ENCODE measurements around the gene BLOC1S5. TPM values are rescaled to one million over a fixed set of nuclear protein-coding genes. Genes with fewer than 3 reads are reported as not detected.
"Not testable (repeated sequence)": the region's sequence is repeated elsewhere in the genome, so short reads cannot be mapped to it uniquely, and the experiment has no call there.

Gene BLOC1S5
- total RNA-seq, 2 donors from 2014 or later, result 14.4 to 17.6 TPM

GRCh38 chr6:8057263-8057662 lies 6.9 kb downstream of the BLOC1S5 start:
- Histone ChIP-seq H3K9ac (ENCODE audit: extremely low read depth, low read length, poor library complexity, severe bottlenecking) (no peak overlapping the region), H3K27ac (ENCODE audit: low read depth, low read length) (no peak overlapping the region), H3K4me3 (ENCODE audit: low read length) (no peak overlapping the region), H3K36me3 (ENCODE audit: control insufficient read depth, insufficient read depth, low read length) (peaks cover 35% of the 10 kb centered on the region), H3K9me3 (ENCODE audit: control insufficient read depth, low read length) (no peaks in the 10 kb centered on the region), H3K27me3 (ENCODE audit: control insufficient read depth, insufficient read depth, low read length, poor library complexity, severe bottlenecking) (no peaks in the 10 kb centered on the region), H3K4me1 (ENCODE audit: control insufficient read depth, insufficient read depth, low read length) (no peaks in the 10 kb centered on the region)
- DNase-seq, result no peak
- Mint-ChIP-seq H3K4me3 (no peak overlapping the region), H3K27ac (no peak overlapping the region), H3K4me1 (peaks cover 4% of the 10 kb centered on the region), H3K27me3 (ENCODE audit: insufficient read depth) (no peaks in the 10 kb centered on the region), H3K9me3 (peaks cover 1% of the 10 kb centered on the region), H3K36me3 (ENCODE audit: low read depth) (peaks cover 36% of the 10 kb centered on the region)
- no peak for TF ChIP-seq CTCF (conservative IDR thresholded peaks at IDR 0.05)
- 93% methylated on average over 3 of the region's 4 CpGs; no CpG with 5 or more reads in 1 of the 2 experiments for WGBS, 2 experiments (ENCODE audit: insufficient coverage in 1 of 2, insufficient read length in 1 of 2)

- whole genome bisulfite sequencing, 2 experiments (ENCODE audit: insufficient coverage in 1 of 2, insufficient read length in 1 of 2), result 93% methylated on average over 2 of the region's 2 CpGs; no CpG with 5 or more reads in 1 of the 2 experiments
- peaks cover 2% of the 10 kb centered on the region for H3K4me1 Mint-ChIP-seq
- TF ChIP-seq CTCF (conservative IDR thresholded peaks at IDR 0.05), result no peak
These were observed 9.9 kb downstream of the BLOC1S5 start for GRCh38 chr6:8054276-8054675.

GRCh38 chr6:8047541-8048292 lies 16.5 kb downstream of the BLOC1S5 start:
- peaks cover 9% of the 10 kb centered on the region for H3K4me1 Mint-ChIP-seq
- Histone ChIP-seq H3K4me1 (ENCODE audit: control insufficient read depth, insufficient read depth, low read length) (no peaks in the 10 kb centered on the region), H3K4me3 (ENCODE audit: low read length) (no peak overlapping the region), H3K9me3 (ENCODE audit: control insufficient read depth, low read length) (peaks cover 41% of the 10 kb centered on the region), H3K27me3 (ENCODE audit: control insufficient read depth, insufficient read depth, low read length, poor library complexity, severe bottlenecking) (no peaks in the 10 kb centered on the region), H3K27ac (ENCODE audit: low read depth, low read length) (peak overlapping the region; percentile 62), H3K36me3 (ENCODE audit: control insufficient read depth, insufficient read depth, low read length) (no peaks in the 10 kb centered on the region), H3K9ac (ENCODE audit: extremely low read depth, low read length, poor library complexity, severe bottlenecking) (no peak overlapping the region)
- no peak for DNase-seq
- H3K9me3 Mint-ChIP-seq, result peaks cover 40% of the 10 kb centered on the region
- 86 to 87% methylated on average over 3 of the region's 3 CpGs for WGBS, 2 experiments (ENCODE audit: insufficient coverage in 1 of 2, insufficient read length in 1 of 2)
- peaks cover 78% of the 10 kb centered on the region for H3K36me3 Mint-ChIP-seq (ENCODE audit: low read depth)
- H3K27ac Mint-ChIP-seq, result peak overlapping the region; percentile 66
- no peaks in the 10 kb centered on the region for H3K27me3 Mint-ChIP-seq (ENCODE audit: insufficient read depth)
- no peak overlapping the region for H3K4me3 Mint-ChIP-seq
- no peak for TF ChIP-seq CTCF (conservative IDR thresholded peaks at IDR 0.05)

More at GRCh38 chr6:8054276-8054675, 9.9 kb downstream of the BLOC1S5 start:
- Histone ChIP-seq H3K4me3 (ENCODE audit: low read length) (no peak overlapping the region), H3K9ac (ENCODE audit: extremely low read depth, low read length, poor library complexity, severe bottlenecking) (no peak overlapping the region), H3K4me1 (ENCODE audit: control insufficient read depth, insufficient read depth, low read length) (no peaks in the 10 kb centered on the region), H3K36me3 (ENCODE audit: control insufficient read depth, insufficient read depth, low read length) (peaks cover 24% of the 10 kb centered on the region), H3K27me3 (ENCODE audit: control insufficient read depth, insufficient read depth, low read length, poor library complexity, severe bottlenecking) (no peaks in the 10 kb centered on the region), H3K9me3 (ENCODE audit: control insufficient read depth, low read length) (peaks cover 6% of the 10 kb centered on the region), H3K27ac (ENCODE audit: low read depth, low read length) (no peak overlapping the region)
- H3K27ac Mint-ChIP-seq, result no peak overlapping the region
- peaks cover 56% of the 10 kb centered on the region for H3K36me3 Mint-ChIP-seq (ENCODE audit: low read depth)
- H3K27me3 Mint-ChIP-seq (ENCODE audit: insufficient read depth), result no peaks in the 10 kb centered on the region
- DNase-seq, result no peak
- no peak overlapping the region for H3K4me3 Mint-ChIP-seq
- peaks cover 2% of the 10 kb centered on the region for H3K9me3 Mint-ChIP-seq

- H3K36me3 Mint-ChIP-seq (ENCODE audit: low read depth), result peaks cover 68% of the 10 kb centered on the region
- peaks cover 42% of the 10 kb centered on the region for H3K9me3 ChIP-seq (ENCODE audit: control insufficient read depth, low read length)
- not testable (repeated sequence) for H3K4me1 Mint-ChIP-seq; H3K4me1 ChIP-seq (ENCODE audit: control insufficient read depth, insufficient read depth, low read length); H3K27me3 Mint-ChIP-seq (ENCODE audit: insufficient read depth); H3K27ac ChIP-seq (ENCODE audit: low read depth, low read length); DNase-seq; H3K4me3 ChIP-seq (ENCODE audit: low read length); H3K36me3 ChIP-seq (ENCODE audit: control insufficient read depth, insufficient read depth, low read length); H3K27me3 ChIP-seq (ENCODE audit: control insufficient read depth, insufficient read depth, low read length, poor library complexity, severe bottlenecking); H3K4me3 Mint-ChIP-seq; H3K9ac ChIP-seq (ENCODE audit: extremely low read depth, low read length, poor library complexity, severe bottlenecking)
- 80 to 91% methylated on average over 1 to 4 of the region's 4 CpGs for WGBS, 2 experiments (ENCODE audit: insufficient coverage in 1 of 2, insufficient read length in 1 of 2)
- H3K9me3 Mint-ChIP-seq, result peaks cover 38% of the 10 kb centered on the region
- peak overlapping the region; percentile 68 for H3K27ac Mint-ChIP-seq
These were observed 18.4 kb downstream of the BLOC1S5 start for GRCh38 chr6:8045769-8046168.

Data from endodermal cell (in vitro differentiated cells).